HG03060 (cell line): ENCODE data around the gene ARHGEF38.
A peak's percentile ranks its signal among the peaks of the same experiment; 100 is the strongest.

Experiments
- ATAC-seq: cut with Tn5 transposase; IDR thresholded peaks from one replicate; pipeline ENCODE4 v1.9.1; 2021; ENCODE audit warnings: low read depth, moderate number of reproducible peaks; ENCODE audit not compliant: unreplicated experiment

The ARHGEF38 gene

DNA sequence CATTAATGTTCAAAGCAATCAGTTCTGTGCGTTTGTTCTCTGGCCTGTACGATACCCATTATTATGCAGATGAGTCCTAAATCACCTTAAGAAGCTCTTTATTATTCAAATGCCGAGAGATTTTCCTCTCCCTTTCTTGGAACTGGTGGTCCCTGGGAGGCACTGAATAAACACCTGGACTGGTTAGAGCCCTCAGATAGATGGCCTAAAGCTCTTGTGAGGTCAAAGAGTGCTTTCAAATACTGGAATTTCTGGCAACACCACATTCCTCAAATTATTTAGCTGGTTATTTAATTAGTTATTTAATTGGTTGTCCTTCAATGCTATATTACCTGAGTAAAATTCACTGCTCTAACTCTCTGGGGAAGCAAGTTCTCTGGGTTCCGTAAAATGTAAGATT, 3.0 kb downstream of the ARHGEF38 start:
- no peak for ATAC-seq

- no peak for ATAC-seq
Measured at GRCh38 chr4:105556206-105556605, 3.8 kb downstream of the ARHGEF38 start.

- ATAC-seq, result no peak
Measured at GRCh38 chr4:105558277-105558676, 5.9 kb downstream of the ARHGEF38 start.

GRCh38 chr4:105560421-105560848, 8.0 kb downstream of the ARHGEF38 start:
- no peak for ATAC-seq

DNA sequence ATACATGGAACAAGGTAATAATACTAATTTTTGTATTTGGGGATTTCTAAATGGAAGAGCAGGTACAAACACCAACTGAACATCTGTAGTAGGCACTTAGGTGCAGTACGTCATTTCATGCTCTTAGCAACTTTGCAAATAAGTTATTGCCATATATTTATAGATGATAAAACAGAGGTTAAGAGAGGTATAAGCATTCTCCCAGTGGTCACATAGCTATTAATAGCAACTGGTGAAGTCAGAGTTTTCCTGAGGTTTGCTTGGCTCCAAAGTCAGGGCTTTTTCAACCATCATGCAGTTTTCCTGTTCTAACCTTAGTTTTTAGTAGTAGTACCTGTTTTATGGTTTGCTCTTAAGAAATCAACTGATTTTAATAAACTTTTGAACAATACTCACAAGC, 10.9 kb downstream of the ARHGEF38 start:
- ATAC-seq, result no peak

DNA sequence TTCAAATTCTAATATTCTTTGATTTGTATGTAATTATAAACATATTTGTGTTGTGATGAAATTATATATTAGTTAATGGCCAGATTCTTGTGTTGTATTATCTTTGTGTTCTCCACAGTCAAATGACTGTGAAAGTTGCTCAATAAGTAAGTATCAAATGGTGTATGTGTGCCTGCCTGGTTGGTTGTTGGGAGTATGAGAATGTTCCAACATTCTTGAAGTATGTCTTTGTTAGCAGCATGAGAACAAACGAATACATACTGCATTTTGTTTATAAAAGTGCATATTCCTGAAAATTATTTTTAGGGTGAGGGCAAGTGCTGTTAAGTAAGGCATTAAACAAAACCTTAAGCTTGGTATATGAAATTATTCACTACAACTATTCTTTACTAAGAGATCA, 16.2 kb downstream of the ARHGEF38 start:
- no peak for ATAC-seq

GRCh38 chr4:105569057-105569865, 16.8 kb downstream of the ARHGEF38 start:
- no peak for ATAC-seq

DNA sequence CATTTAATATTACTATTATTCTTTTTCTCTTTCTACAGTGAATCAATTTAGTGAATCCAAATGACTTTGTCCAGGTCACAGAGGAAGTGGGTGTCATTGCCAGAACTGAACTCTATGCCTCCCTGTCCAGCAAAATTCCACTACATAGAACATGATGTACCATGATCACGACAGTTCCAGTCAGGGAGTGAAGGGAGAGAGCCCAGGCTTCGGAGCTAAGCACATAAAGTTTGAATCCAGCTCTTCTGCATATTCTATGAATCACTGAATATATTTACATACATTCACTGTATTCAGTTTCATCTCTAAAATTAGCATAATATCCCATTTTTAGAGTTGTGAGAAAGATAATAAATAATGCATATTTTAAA, 17.4 kb downstream of the ARHGEF38 start:
- no peak for ATAC-seq

DNA sequence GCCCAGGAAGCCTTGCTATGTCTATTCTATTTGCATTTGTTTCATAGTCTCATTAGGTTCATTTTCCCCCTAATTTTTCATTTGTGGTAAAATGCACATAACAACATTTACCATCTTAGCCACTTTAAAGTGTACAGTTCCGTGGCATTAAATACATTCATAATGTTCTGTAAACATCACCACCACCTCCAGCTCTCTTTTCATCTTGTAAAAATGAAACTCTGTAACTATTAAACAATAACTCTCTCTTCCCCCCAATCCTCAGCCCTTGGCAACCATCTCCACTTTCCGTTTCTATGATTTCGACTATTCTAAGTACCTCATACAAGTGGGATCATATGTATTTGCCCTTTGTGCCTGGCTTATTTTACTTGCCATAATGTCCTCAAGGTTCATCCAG, 19.9 kb downstream of the ARHGEF38 start:
- no peak for ATAC-seq

DNA sequence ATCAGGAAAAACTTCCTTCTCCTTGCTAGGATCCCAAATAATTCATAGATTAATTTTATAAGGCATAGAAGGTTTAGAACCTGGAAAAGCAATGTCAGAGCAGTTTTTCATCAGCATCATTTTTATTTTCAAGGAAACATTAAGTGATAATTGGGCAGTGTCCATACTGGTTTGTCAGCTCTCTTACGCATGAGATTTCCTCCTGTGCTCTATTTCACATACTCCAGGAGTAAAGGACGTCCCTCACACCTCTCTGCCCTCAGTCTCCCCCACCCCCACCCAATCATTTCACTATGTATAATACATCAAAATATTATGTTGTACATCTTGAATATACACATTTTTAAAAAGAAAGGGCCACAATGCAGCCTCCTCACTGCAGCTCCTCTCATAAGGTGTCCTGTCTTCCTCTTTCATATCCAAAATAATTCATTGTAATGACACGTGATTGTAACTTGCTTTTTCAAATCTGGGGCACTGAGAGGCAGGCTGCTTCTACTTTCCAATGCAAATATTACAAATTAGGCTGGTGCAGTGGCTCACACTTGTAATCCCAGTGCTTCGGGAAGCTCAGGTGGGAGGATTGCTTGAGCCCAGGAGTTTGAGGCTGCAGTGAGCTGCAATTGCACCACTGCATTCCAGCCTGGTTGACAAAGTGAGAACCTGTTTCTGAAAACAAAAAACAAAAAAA, 34.4 kb downstream of the ARHGEF38 start:
- ATAC-seq, result no peak

DNA sequence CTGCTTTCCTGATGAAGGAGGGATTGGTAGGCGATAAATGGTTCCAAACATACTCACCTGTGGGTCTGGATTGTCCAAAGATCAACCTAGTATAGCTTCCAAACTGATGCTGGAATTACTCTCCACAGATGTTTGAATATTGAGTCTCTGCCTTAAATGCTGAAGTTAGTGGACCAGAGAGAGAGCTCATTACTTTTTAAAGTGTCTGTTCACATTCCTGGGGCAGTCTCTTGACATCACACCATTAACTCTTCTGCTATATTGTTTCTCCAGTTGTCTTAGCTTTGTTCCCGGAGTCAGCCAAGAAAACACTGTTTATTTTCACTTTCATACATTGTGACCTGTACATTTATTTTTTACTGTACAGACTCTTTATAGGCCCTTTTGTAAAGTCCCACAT, 35.4 kb downstream of the ARHGEF38 start:
- ATAC-seq, result no peak

DNA sequence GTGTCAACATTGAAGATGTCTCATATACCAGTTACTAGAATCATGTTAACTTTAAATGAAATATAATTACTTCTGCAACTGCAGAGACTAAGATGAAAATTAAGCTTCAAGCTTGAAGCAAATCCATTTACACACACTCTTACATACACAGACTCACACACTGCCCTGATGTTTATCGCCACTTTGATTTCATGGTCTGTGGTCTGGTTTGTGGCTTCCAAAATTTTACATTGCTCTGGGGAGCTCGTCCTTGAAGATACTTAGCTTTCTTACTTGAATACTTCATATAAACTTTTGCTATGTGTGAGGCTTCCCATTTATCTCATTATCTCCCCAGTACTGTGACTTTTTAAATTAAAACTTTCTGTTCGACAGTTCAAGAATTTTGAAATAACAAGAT, 35.8 kb downstream of the ARHGEF38 start:
- no peak for ATAC-seq

DNA sequence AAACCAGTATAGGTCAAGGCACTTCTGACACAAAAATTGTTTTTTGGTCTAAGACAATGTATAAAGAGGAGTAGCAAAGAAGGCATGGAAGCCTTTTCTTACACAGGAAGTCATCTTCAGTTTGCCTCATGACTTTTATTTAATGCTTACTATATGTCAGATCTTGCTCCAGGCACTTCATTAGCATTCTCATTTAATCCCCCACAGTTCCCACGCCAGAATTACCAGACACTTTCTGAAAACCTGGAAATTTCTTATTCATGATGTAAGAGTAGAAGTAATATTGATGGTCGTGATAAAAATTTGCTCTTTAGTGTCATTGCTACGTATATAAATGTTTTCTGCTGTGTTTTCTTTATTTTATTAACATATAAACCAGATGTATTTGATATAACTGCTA, 39.2 kb downstream of the ARHGEF38 start:
- no peak for ATAC-seq

GRCh38 chr4:105594099-105595010, 41.9 kb downstream of the ARHGEF38 start:
- peak; percentile 82 for ATAC-seq

DNA sequence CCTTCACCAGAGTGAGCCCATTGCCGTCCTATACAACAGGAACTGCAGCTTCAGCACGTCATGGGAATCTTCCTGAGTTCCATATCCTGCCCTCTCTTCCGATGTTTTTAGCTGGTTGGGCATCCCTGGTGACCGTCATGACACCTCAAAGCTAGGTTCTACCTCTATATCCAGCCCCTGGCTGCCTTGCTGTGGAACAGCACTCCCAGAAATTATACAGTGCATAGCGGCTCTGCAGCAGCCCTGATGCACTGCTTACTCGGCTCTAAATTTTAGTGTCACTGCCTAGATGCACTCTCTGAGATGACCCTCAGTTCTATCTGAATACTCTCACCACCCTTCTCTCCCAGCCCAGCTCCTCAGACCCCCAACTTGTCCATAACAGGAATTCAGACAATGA, 44.3 kb downstream of the ARHGEF38 start:
- no peak for ATAC-seq

GRCh38 chr4:105598052-105598451, 45.6 kb downstream of the ARHGEF38 start:
- no peak for ATAC-seq

DNA sequence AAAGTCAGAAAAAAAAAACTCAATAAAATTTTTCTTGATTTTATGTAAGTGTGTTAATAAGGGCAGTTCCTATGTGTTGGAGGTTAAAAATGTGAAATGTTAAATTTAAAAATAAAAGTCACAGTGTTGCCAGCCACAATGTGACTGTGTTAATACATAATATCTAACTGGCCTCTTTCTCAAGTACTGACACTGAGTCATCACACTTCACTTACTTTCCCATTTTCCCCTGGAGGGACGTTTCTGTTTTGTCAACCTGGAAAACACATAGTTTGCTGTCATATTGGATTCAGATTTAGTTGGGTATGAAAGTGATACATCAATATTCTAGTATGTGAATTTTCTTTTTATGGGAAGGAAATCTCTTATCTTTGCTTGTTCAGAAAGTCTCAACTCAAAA, 46.4 kb downstream of the ARHGEF38 start:
- ATAC-seq, result no peak

DNA sequence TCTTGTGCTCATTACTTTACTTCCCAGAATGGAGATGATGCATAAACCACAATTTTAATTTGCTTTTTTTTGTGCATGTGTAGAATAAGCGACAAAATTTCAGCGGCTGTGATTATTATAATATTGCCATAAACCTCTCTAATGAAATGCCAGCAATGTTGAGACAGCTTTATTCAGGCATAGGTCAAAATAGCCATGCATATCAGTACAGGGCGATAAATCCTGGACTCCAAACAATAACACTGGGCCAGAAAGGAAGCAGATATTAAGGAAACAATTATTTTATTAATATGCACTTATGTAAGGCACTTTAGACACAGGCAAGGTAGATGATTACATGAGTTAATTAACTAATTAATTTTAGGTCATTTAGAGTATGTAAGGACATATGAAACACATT, 47.1 kb downstream of the ARHGEF38 start:
- no peak for ATAC-seq

DNA sequence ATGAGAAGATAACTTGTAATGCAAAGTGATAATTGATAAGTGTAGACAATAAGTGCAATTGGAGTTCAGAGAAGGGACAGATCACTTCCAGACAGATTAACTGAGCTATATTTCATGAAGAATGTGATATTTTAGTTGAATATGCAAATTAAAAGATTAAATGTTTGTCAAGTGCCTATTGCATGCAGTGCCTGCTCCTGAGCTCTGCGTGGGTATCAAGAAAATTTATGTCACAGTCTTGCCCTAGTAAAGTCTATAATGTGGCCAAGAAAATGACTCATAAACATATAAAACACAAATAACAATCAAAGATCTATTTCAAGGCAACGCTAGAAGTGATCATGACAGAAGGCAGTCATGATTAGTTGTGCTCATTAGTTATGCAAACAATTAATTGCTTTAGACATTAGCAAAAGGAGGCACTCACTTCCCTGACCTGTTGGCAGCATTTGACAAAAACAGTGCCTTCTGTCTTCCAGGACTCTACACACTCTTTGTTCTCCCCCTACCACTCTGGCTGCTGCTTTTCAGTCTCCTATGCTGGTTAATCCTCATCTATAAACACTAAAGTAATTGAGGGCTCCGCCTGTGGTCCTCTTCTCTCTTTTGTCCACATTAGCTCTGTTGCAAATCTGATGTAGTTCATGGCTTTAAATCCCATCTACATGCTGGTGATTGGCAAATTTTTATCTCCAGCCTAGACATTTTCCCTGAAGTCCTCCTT, 47.7 kb downstream of the ARHGEF38 start:
- ATAC-seq, result no peak

DNA sequence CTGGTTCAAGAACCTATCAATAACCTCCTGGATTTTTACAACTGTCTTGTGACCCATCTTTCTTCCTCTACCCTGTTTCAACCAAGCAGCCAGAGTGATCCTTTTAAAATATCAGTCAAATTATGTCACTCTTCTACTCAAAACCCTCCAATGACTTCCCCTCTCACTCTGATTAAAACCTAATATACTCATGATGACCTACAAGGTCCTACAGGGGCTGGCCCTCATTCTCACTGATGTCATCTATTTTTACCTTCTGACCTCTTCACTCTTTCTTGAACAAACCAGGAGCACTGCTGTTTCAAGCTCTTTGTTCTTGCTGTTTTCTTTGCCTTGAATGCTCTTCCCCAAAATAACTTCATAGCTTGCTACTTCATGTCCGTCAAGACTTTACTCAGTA, 48.5 kb downstream of the ARHGEF38 start:
- ATAC-seq, result no peak
